Measurements from ENCODE around the gene FREM1.
A peak's percentile ranks its signal among the peaks of the same experiment; 100 is the strongest.

FREM1 gene

DNA sequence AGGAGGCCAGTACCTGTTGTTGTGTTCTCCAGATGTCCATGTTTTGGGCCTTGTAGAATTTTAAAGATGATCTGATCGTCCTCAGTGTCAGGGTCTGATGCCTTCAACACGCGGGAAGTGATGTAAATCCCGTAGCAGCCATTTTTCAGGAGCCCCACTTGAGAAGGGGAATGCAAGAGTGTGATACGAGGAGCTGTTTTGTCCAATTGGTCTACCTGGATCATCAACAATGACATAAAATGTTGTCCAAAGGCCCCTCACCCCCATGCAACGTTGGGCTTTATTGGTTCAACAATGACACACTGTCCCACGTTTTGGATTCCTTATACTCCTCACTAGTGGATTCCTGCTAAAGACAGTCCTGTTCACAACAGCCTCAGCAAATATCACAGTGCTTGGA lies 139.6 kb downstream of the FREM1 start:
- ATAC-seq, result no peak
- TF ChIP-seq TOX (CRISPR knock-in tag; IDR thresholded peaks at IDR 0.05; ENCODE audit: borderline replicate concordance) (no peak), ZC3H10 (CRISPR knock-in tag; IDR thresholded peaks at IDR 0.05) (no peak), OSR1 (CRISPR knock-in tag; IDR thresholded peaks at IDR 0.05) (no peak), ZNF70 (CRISPR knock-in tag; IDR thresholded peaks at IDR 0.05) (no peak), ISL1 (CRISPR knock-in tag; IDR thresholded peaks at IDR 0.05) (no peak), ZFP3 (CRISPR knock-in tag; IDR thresholded peaks at IDR 0.05) (no peak), RARB (CRISPR knock-in tag; IDR thresholded peaks at IDR 0.05) (no peak), GLIS3 (CRISPR knock-in tag; IDR thresholded peaks at IDR 0.05) (no peak), BACH2 (CRISPR knock-in tag; IDR thresholded peaks at IDR 0.05; ENCODE audit: borderline replicate concordance) (no peak), ESRRG (CRISPR knock-in tag; IDR thresholded peaks at IDR 0.05) (no peak), ZNF565 (CRISPR knock-in tag; conservative IDR thresholded peaks at IDR 0.05; ENCODE audit: low read depth) (no peak), CSDC2 (CRISPR knock-in tag; IDR thresholded peaks at IDR 0.05) (no peak), ZFP30 (CRISPR knock-in tag; IDR thresholded peaks at IDR 0.05) (no peak), CREB5 (CRISPR knock-in tag; IDR thresholded peaks at IDR 0.05; ENCODE audit: low read depth) (no peak), PPARA (CRISPR knock-in tag; IDR thresholded peaks at IDR 0.05; ENCODE audit: borderline replicate concordance) (no peak), ZNF8 (CRISPR knock-in tag; IDR thresholded peaks at IDR 0.05) (no peak), PATZ1 (CRISPR knock-in tag; IDR thresholded peaks at IDR 0.05; ENCODE audit: borderline replicate concordance) (no peak), POU6F1 (CRISPR knock-in tag; IDR thresholded peaks at IDR 0.05; ENCODE audit: borderline replicate concordance, low read depth) (no peak)

GRCh38 chr9:14769230-14769571 lies 141.0 kb downstream of the FREM1 start:
- peak; percentile 51 for ATAC-seq
- no peak for TF ChIP-seq TCF4 (CRISPR knock-in tag; IDR thresholded peaks at IDR 0.05; ENCODE audit: borderline replicate concordance)
- no peak for TF ChIP-seq ZFP30 (CRISPR knock-in tag; IDR thresholded peaks at IDR 0.05)
- no peak for TF ChIP-seq ZC3H10 (CRISPR knock-in tag; IDR thresholded peaks at IDR 0.05)
- TF ChIP-seq OSR1 (CRISPR knock-in tag; IDR thresholded peaks at IDR 0.05), result no peak
- TF ChIP-seq CREB5 (CRISPR knock-in tag; IDR thresholded peaks at IDR 0.05; ENCODE audit: low read depth), result no peak
- TF ChIP-seq, protein P1, sequence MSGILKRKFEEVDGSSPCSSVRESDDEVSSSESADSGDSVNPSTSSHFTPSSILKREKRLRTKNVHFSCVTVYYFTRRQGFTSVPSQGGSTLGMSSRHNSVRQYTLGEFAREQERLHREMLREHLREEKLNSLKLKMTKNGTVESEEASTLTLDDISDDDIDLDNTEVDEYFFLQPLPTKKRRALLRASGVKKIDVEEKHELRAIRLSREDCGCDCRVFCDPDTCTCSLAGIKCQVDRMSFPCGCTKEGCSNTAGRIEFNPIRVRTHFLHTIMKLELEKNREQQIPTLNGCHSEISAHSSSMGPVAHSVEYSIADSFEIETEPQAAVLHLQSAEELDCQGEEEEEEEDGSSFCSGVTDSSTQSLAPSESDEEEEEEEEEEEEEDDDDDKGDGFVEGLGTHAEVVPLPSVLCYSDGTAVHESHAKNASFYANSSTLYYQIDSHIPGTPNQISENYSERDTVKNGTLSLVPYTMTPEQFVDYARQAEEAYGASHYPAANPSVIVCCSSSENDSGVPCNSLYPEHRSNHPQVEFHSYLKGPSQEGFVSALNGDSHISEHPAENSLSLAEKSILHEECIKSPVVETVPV (CRISPR knock-in tag; IDR thresholded peaks at IDR 0.05), result no peak
- TF ChIP-seq ZNF8 (CRISPR knock-in tag; IDR thresholded peaks at IDR 0.05), result no peak
- no peak for TF ChIP-seq POU6F1 (CRISPR knock-in tag; IDR thresholded peaks at IDR 0.05; ENCODE audit: borderline replicate concordance, low read depth)
- TF ChIP-seq BACH2 (CRISPR knock-in tag; IDR thresholded peaks at IDR 0.05; ENCODE audit: borderline replicate concordance), result no peak
- TF ChIP-seq ZNF70 (CRISPR knock-in tag; IDR thresholded peaks at IDR 0.05), result no peak
- TF ChIP-seq PPARA (CRISPR knock-in tag; IDR thresholded peaks at IDR 0.05; ENCODE audit: borderline replicate concordance), result no peak
- TF ChIP-seq ZNF565 (CRISPR knock-in tag; conservative IDR thresholded peaks at IDR 0.05; ENCODE audit: low read depth), result no peak
- no peak for TF ChIP-seq ISL1 (CRISPR knock-in tag; IDR thresholded peaks at IDR 0.05)

Measured in SK-N-SH treated with all-trans-retinoic acid at 6 μM for 48 hours (cell line).